Measurements from ENCODE around the gene RNF10. TPM values are rescaled to one million over a fixed set of nuclear protein-coding genes. Genes with fewer than 3 reads are reported as not detected.

The RNF10 gene
- polyA plus RNA-seq, 1 donor (not counting 4 experiments of a cell fraction or from before 2014, with no cell fraction given), result 60.3 TPM

DNA sequence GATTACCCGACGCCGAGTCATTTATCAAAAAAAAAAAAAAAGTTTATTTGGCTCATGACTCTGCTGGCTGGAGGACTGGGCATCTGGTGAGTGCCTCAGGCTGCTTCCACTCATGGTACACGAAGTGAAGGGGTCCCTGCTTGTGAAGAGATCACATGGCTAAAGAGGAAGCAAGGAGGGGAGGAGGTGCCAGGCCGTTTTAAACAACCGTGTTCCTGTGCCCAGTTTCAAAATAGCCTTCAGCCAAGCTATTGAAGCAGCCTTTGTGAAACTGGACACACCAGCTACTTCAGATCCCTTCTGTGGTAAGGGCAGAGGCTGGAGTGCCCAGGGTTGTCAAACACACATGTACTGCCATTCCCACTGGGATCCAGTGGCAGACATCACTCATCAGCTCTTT is 39.4 kb downstream of the RNF10 start:
- dilution Hi-C loops (cut with MboI; ENCODE audit: extremely low pct_ligation_motif_present, low sequenced_read_pairs), result no loop called here
- Histone ChIP-seq H3K36me3 (ENCODE audit: control insufficient read depth in 2 of 2, extremely low read depth in 1 of 2, insufficient read depth in 2 of 2, low read length in 2 of 2) (peaks cover 49 to 54% of the 10 kb centered on the region in 2 experiments), H3K9me3 (ENCODE audit: control insufficient read depth, low read depth, low read length) (no peaks in the 10 kb centered on the region), H2AFZ (ENCODE audit: control insufficient read depth, low read length) (no peak overlapping the region), H3K27ac (ENCODE audit: control insufficient read depth, insufficient read depth, low read length) (no peak overlapping the region), H3K4me3 (ENCODE audit: control insufficient read depth in 2 of 3, extremely low read depth in 1 of 3, insufficient read depth in 2 of 3, low read depth in 1 of 3, low read length in 3 of 3) (no peak overlapping the region), H3K27me3 (ENCODE audit: control insufficient read depth, extremely low read depth, insufficient read depth, low read length) (no peaks in the 10 kb centered on the region), H3K9me1 (ENCODE audit: control insufficient read depth, extremely low read depth, insufficient read depth, low read length) (no peaks in the 10 kb centered on the region), H4K20me1 (ENCODE audit: control insufficient read depth, extremely low read depth, insufficient read depth, low read length) (no peaks in the 10 kb centered on the region), H3K9ac (ENCODE audit: control insufficient read depth, extremely low read depth, insufficient read depth, low read length) (no peak overlapping the region), H3K4me2 (ENCODE audit: control insufficient read depth, extremely low read depth, insufficient read depth, low read depth, low read length) (no peak overlapping the region), H3K79me2 (ENCODE audit: control insufficient read depth, insufficient read depth, low read length) (no peaks in the 10 kb centered on the region), H3K4me1 (ENCODE audit: control insufficient read depth, extremely low read depth, insufficient read depth, low read length) (no peaks in the 10 kb centered on the region)
- no peak for TF ChIP-seq EZH2 (IDR thresholded peaks at IDR 0.05; ENCODE audit: low read length)
- TF ChIP-seq, protein P1, sequence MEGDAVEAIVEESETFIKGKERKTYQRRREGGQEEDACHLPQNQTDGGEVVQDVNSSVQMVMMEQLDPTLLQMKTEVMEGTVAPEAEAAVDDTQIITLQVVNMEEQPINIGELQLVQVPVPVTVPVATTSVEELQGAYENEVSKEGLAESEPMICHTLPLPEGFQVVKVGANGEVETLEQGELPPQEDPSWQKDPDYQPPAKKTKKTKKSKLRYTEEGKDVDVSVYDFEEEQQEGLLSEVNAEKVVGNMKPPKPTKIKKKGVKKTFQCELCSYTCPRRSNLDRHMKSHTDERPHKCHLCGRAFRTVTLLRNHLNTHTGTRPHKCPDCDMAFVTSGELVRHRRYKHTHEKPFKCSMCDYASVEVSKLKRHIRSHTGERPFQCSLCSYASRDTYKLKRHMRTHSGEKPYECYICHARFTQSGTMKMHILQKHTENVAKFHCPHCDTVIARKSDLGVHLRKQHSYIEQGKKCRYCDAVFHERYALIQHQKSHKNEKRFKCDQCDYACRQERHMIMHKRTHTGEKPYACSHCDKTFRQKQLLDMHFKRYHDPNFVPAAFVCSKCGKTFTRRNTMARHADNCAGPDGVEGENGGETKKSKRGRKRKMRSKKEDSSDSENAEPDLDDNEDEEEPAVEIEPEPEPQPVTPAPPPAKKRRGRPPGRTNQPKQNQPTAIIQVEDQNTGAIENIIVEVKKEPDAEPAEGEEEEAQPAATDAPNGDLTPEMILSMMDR (optimal IDR thresholded peaks at IDR 0.05 in 1 of 3, IDR thresholded peaks at IDR 0.05 in 1 of 3, conservative IDR thresholded peaks at IDR 0.05 in 1 of 3; ENCODE audit: extremely low read depth in 1 of 3, insufficient read depth in 2 of 3, low read length in 3 of 3), result no peak
- FAIRE-seq (no peak), DNase-seq (ENCODE audit: low read depth, low spot score) (no peak)

DNA sequence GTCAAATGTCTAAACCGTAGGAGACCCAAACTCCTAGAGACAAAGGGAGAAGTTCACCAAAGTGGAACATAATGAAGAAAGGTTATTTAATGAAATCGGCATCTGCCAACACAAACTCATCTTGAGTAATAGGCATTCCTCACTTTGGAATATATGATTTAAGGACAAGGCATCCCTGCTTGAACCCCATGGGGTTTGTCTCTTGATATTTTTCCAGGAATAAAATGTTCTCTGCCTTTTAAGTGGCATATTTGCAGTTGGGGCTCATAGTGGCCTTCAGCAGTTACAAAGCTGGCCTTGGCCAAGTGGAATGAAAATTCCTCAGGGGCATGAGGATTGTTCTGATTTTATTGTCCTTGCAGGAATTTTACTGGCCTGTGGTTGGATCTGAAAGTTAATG is 40.0 kb downstream of the RNF10 start:
- no peak for DNase-seq (ENCODE audit: low read depth, low spot score)
- no peak overlapping the region for H3K4me2 ChIP-seq (ENCODE audit: control insufficient read depth, extremely low read depth, insufficient read depth, low read depth, low read length)
- H3K4me1 ChIP-seq (ENCODE audit: control insufficient read depth, extremely low read depth, insufficient read depth, low read length), result no peaks in the 10 kb centered on the region
- H2AFZ ChIP-seq (ENCODE audit: control insufficient read depth, low read length), result no peak overlapping the region
- no peak overlapping the region for H3K9ac ChIP-seq (ENCODE audit: control insufficient read depth, extremely low read depth, insufficient read depth, low read length)
- no peaks in the 10 kb centered on the region for H4K20me1 ChIP-seq (ENCODE audit: control insufficient read depth, extremely low read depth, insufficient read depth, low read length)
- FAIRE-seq, result no peak
- H3K36me3 ChIP-seq (ENCODE audit: control insufficient read depth in 2 of 2, extremely low read depth in 1 of 2, insufficient read depth in 2 of 2, low read length in 2 of 2), result peaks cover 50 to 57% of the 10 kb centered on the region in 2 experiments
- H3K27me3 ChIP-seq (ENCODE audit: control insufficient read depth, extremely low read depth, insufficient read depth, low read length), result no peaks in the 10 kb centered on the region
- no peaks in the 10 kb centered on the region for H3K79me2 ChIP-seq (ENCODE audit: control insufficient read depth, insufficient read depth, low read length)
- H3K9me3 ChIP-seq (ENCODE audit: control insufficient read depth, low read depth, low read length), result no peaks in the 10 kb centered on the region
- H3K4me3 ChIP-seq (ENCODE audit: control insufficient read depth in 2 of 3, extremely low read depth in 1 of 3, insufficient read depth in 2 of 3, low read depth in 1 of 3, low read length in 3 of 3), result no peak overlapping the region
- H3K9me1 ChIP-seq (ENCODE audit: control insufficient read depth, extremely low read depth, insufficient read depth, low read length), result no peaks in the 10 kb centered on the region
- dilution Hi-C loops (cut with MboI; ENCODE audit: extremely low pct_ligation_motif_present, low sequenced_read_pairs), result no loop called here
- no peak for TF ChIP-seq EZH2 (IDR thresholded peaks at IDR 0.05; ENCODE audit: low read length)
- TF ChIP-seq, protein P1 (optimal IDR thresholded peaks at IDR 0.05 in 1 of 3, IDR thresholded peaks at IDR 0.05 in 1 of 3, conservative IDR thresholded peaks at IDR 0.05 in 1 of 3; ENCODE audit: extremely low read depth in 1 of 3, insufficient read depth in 2 of 3, low read length in 3 of 3), result no peak
- H3K27ac ChIP-seq (ENCODE audit: control insufficient read depth, insufficient read depth, low read length), result no peak overlapping the region
